Immature natural killer cell (primary cell): Measurements from ENCODE around the gene FOXL2. TPM values are rescaled to one million over a fixed set of nuclear protein-coding genes. Genes with fewer than 3 reads are reported as not detected.

Experiments used
- DNase-seq, 3 donors: peaks; one replicate each; pipeline ENCODE4 v3.0.0; 2022; ENCODE audit warnings: mixed read lengths in 1 of 3
- H3K27ac Mint-ChIP-seq, 6 donors: one replicate each; pipeline ENCODE4 v1.8.0; 2020; ENCODE audit warnings: mixed read lengths in 6 of 6, mild to moderate bottlenecking in 5 of 6, inconsistent platforms in 4 of 6, moderate library complexity in 3 of 6
- H3K27me3 Mint-ChIP-seq, 3 donors: one replicate each; pipeline ENCODE4 v1.8.0; 2020 to 2021; ENCODE audit warnings: low read depth in 3 of 3, mild to moderate bottlenecking in 3 of 3, mixed read lengths in 3 of 3, moderate library complexity in 3 of 3, inconsistent platforms in 1 of 3
- H3K36me3 Mint-ChIP-seq, 3 donors: one replicate each; pipeline ENCODE4 v1.8.0; 2020; ENCODE audit warnings: mixed read lengths in 3 of 3, inconsistent platforms in 2 of 3, mild to moderate bottlenecking in 2 of 3
- H3K4me1 Mint-ChIP-seq, 2 donors: one replicate each; pipeline ENCODE4 v1.8.0; 2020; ENCODE audit warnings: inconsistent platforms in 2 of 2, mild to moderate bottlenecking in 2 of 2, mixed read lengths in 2 of 2, moderate library complexity in 1 of 2
- H3K4me3 Mint-ChIP-seq, 5 donors: one replicate each; pipeline ENCODE4 v1.8.0; 2020; ENCODE audit warnings: mild to moderate bottlenecking in 5 of 5, mixed read lengths in 5 of 5, inconsistent platforms in 3 of 5, moderate library complexity in 3 of 5
- H3K9me3 Mint-ChIP-seq, 6 donors: one replicate each; pipeline ENCODE4 v1.8.0; 2020; ENCODE audit warnings: mild to moderate bottlenecking in 6 of 6, mixed read lengths in 6 of 6, inconsistent platforms in 4 of 6, moderate library complexity in 3 of 6
- polyA plus RNA-seq, 3 donors: library from polyadenylated mRNA; unstranded; fragments of 300-500 nt; fragmentation: Illumina TruSeq; gene quantifications; one replicate each; pipeline ENCODE4 v1.2.3, GENCODE V29; 2021

FOXL2 gene
- polyA plus RNA-seq, 3 donors from 2014 or later: not detected

- peaks cover 4 to 29% (median 13%) of the 10 kb centered on the region in 3 donors for H3K27me3 Mint-ChIP-seq
- DNase-seq: no peak
These were observed 13.5 kb upstream of the FOXL2 start for GRCh38 chr3:138960417-138960852.

GRCh38 chr3:138950701-138951100 is 3.8 kb upstream of the FOXL2 start:
- Mint-ChIP-seq H3K4me1 (peaks cover 19 to 25% of the 10 kb centered on the region in 2 donors), H3K9me3 (peaks cover 0 to 3% (median 0%) of the 10 kb centered on the region in 6 donors), H3K36me3 (no peaks in the 10 kb centered on the region), H3K27me3 (peaks cover 24 to 31% (median 28%) of the 10 kb centered on the region in 3 donors), H3K27ac (no peak overlapping the region), H3K4me3 (peak overlapping the region in 3 of 5 donors; percentile 1 to 51 (median 19))
- no peak for DNase-seq

More at GRCh38 chr3:138960417-138960852, 13.5 kb upstream of the FOXL2 start:
- peaks cover 16% of the 10 kb centered on the region in 2 donors for H3K4me1 Mint-ChIP-seq
- H3K4me3 Mint-ChIP-seq: peak overlapping the region in 3 of 5 donors; percentile 28 to 52 (median 46)
- no peaks in the 10 kb centered on the region for H3K36me3 Mint-ChIP-seq
- no peak overlapping the region for H3K27ac Mint-ChIP-seq
- H3K9me3 Mint-ChIP-seq: peaks cover 0 to 16% (median 12%) of the 10 kb centered on the region in 6 donors

GRCh38 chr3:138950006-138950644 is 3.2 kb upstream of the FOXL2 start:
- H3K4me1 Mint-ChIP-seq: peaks cover 22 to 29% of the 10 kb centered on the region in 2 donors
- peaks cover 26 to 30% (median 29%) of the 10 kb centered on the region in 3 donors for H3K27me3 Mint-ChIP-seq
- H3K36me3 Mint-ChIP-seq: peaks cover 0 to 1% (median 0%) of the 10 kb centered on the region in 3 donors
- peaks cover 0 to 3% (median 0%) of the 10 kb centered on the region in 6 donors for H3K9me3 Mint-ChIP-seq
- DNase-seq: no peak
- H3K4me3 Mint-ChIP-seq: peak overlapping the region in 3 of 5 donors; percentile 1 to 51 (median 19)
- no peak overlapping the region for H3K27ac Mint-ChIP-seq

GRCh38 chr3:138949445-138950005 is 2.6 kb upstream of the FOXL2 start:
- H3K27me3 Mint-ChIP-seq: peaks cover 31 to 32% (median 31%) of the 10 kb centered on the region in 3 donors
- no peak overlapping the region for H3K27ac Mint-ChIP-seq
- no peak for DNase-seq
- peak overlapping the region in 4 of 5 donors; percentile 14 to 40 (median 20) for H3K4me3 Mint-ChIP-seq
- H3K36me3 Mint-ChIP-seq: peaks cover 0 to 3% (median 0%) of the 10 kb centered on the region in 3 donors
- peaks cover 0 to 3% (median 0%) of the 10 kb centered on the region in 6 donors for H3K9me3 Mint-ChIP-seq
- peaks cover 27 to 35% of the 10 kb centered on the region in 2 donors for H3K4me1 Mint-ChIP-seq

GRCh38 chr3:138949002-138949418 is 2.1 kb upstream of the FOXL2 start:
- Mint-ChIP-seq H3K27ac (no peak overlapping the region), H3K36me3 (peaks cover 0 to 3% (median 0%) of the 10 kb centered on the region in 3 donors), H3K4me1 (peaks cover 32 to 40% of the 10 kb centered on the region in 2 donors)

GRCh38 chr3:138948371-138949001 is 1.5 kb upstream of the FOXL2 start:
- Mint-ChIP-seq H3K4me1 (peaks cover 35 to 45% of the 10 kb centered on the region in 2 donors), H3K4me3 (peak overlapping the region in 2 of 5 donors; percentile 53 to 67), H3K27ac (no peak overlapping the region), H3K36me3 (peaks cover 0 to 3% (median 0%) of the 10 kb centered on the region in 3 donors), H3K9me3 (peaks cover 0 to 5% (median 0%) of the 10 kb centered on the region in 6 donors), H3K27me3 (peaks cover 36 to 42% (median 41%) of the 10 kb centered on the region in 3 donors)
- DNase-seq: no peak

More at GRCh38 chr3:138949002-138949418, 2.1 kb upstream of the FOXL2 start:
- peak overlapping the region in 2 of 5 donors; percentile 8 to 14 for H3K4me3 Mint-ChIP-seq
- H3K27me3 Mint-ChIP-seq: peaks cover 32 to 36% (median 36%) of the 10 kb centered on the region in 3 donors
- DNase-seq: no peak
- peaks cover 0 to 3% (median 0%) of the 10 kb centered on the region in 6 donors for H3K9me3 Mint-ChIP-seq

- Mint-ChIP-seq H3K4me3 (peak overlapping the region; percentile 25 to 67 (median 48)), H3K27ac (no peak overlapping the region)
These were observed 671 bp upstream of the FOXL2 start for GRCh38 chr3:138947495-138948121.

GRCh38 chr3:138945709-138946662 is 951 bp downstream of the FOXL2 start:
- Mint-ChIP-seq H3K4me1 (peaks cover 35 to 47% of the 10 kb centered on the region in 2 donors), H3K27me3 (peaks cover 46 to 59% (median 48%) of the 10 kb centered on the region in 3 donors), H3K36me3 (peaks cover 0 to 3% (median 0%) of the 10 kb centered on the region in 3 donors), H3K4me3 (peak overlapping the region; percentile 22 to 88 (median 85)), H3K27ac (no peak overlapping the region), H3K9me3 (peaks cover 0 to 2% (median 0%) of the 10 kb centered on the region in 6 donors)
- DNase-seq: no peak

More at GRCh38 chr3:138947495-138948121, 671 bp upstream of the FOXL2 start:
- peaks cover 0 to 3% (median 0%) of the 10 kb centered on the region in 3 donors for H3K36me3 Mint-ChIP-seq
- peaks cover 40 to 48% (median 45%) of the 10 kb centered on the region in 3 donors for H3K27me3 Mint-ChIP-seq
- peaks cover 35 to 48% of the 10 kb centered on the region in 2 donors for H3K4me1 Mint-ChIP-seq
- DNase-seq: no peak
- H3K9me3 Mint-ChIP-seq: peaks cover 0 to 2% (median 0%) of the 10 kb centered on the region in 6 donors

GRCh38 chr3:138944929-138945708 is 1.8 kb downstream of the FOXL2 start:
- peak in 2 of 3 donors; percentile 30 to 32 for DNase-seq
- Mint-ChIP-seq H3K9me3 (peaks cover 0 to 2% (median 0%) of the 10 kb centered on the region in 6 donors), H3K27ac (peak overlapping the region in 1 of 6 donors; percentile 55), H3K4me1 (peaks cover 31 to 43% of the 10 kb centered on the region in 2 donors), H3K4me3 (peak overlapping the region; percentile 85 to 92 (median 88)), H3K36me3 (peaks cover 0 to 3% (median 0%) of the 10 kb centered on the region in 3 donors), H3K27me3 (peaks cover 44 to 62% (median 45%) of the 10 kb centered on the region in 3 donors)

GRCh38 chr3:138944654-138944928 is 2.3 kb downstream of the FOXL2 start:
- DNase-seq: no peak
- H3K9me3 Mint-ChIP-seq: peaks cover 0 to 2% (median 0%) of the 10 kb centered on the region in 6 donors
- peaks cover 44 to 61% (median 48%) of the 10 kb centered on the region in 3 donors for H3K27me3 Mint-ChIP-seq
- peaks cover 34 to 46% of the 10 kb centered on the region in 2 donors for H3K4me1 Mint-ChIP-seq
- peaks cover 0 to 3% (median 0%) of the 10 kb centered on the region in 3 donors for H3K36me3 Mint-ChIP-seq
- no peak overlapping the region for H3K27ac Mint-ChIP-seq
- H3K4me3 Mint-ChIP-seq: peak overlapping the region; percentile 72 to 92 (median 86)

- peaks cover 35 to 46% of the 10 kb centered on the region in 2 donors for H3K4me1 Mint-ChIP-seq
- peaks cover 0 to 2% (median 0%) of the 10 kb centered on the region in 6 donors for H3K9me3 Mint-ChIP-seq
- peak in 1 of 3 donors; percentile 27 for DNase-seq
- H3K27me3 Mint-ChIP-seq: peaks cover 39 to 61% (median 45%) of the 10 kb centered on the region in 3 donors
- peak overlapping the region; percentile 72 to 92 (median 86) for H3K4me3 Mint-ChIP-seq
- H3K27ac Mint-ChIP-seq: no peak overlapping the region
- peaks cover 0 to 3% (median 0%) of the 10 kb centered on the region in 3 donors for H3K36me3 Mint-ChIP-seq
These were observed 2.9 kb downstream of the FOXL2 start for GRCh38 chr3:138943724-138944653.
